Lower leg skin (tissue), 4 donors: Measurements from ENCODE around the gene ZC3H7B. TPM values are rescaled to one million over a fixed set of nuclear protein-coding genes. Genes with fewer than 3 reads are reported as not detected.

Experiments used
- DNase-seq, 2 donors: peaks; one replicate each; pipeline ENCODE4 v3.0.0-alpha.2; 2019; ENCODE audit warnings: low spot score in 2 of 2
- H3K4me3 ChIP-seq: fragments of 200-600 bp; sonication (generic); 2 replicates; pipeline ENCODE4 v1.5.1; 2017; ENCODE audit warnings: mild to moderate bottlenecking, low read depth; ENCODE audit not compliant: poor library complexity, severe bottlenecking
- POLR2A ChIP-seq, 2 donors: fragments of 450-650 bp; IDR thresholded peaks; one replicate each; pipeline ENCODE4 v1.6.1; 2016 to 2017; ENCODE audit warnings: antibody characterized with exemption in 2 of 2, mild to moderate bottlenecking in 1 of 2, moderate library complexity in 1 of 2
- WGBS, 2 donors: methylation state at CpG; one replicate each; pipeline ENCODE4 v1.1.5; 2018; 5-methylcytosine and 5-hydroxymethylcytosine counted together
- intact Hi-C: fragments of 100-400 bp; cut with DNase I; formaldehyde crosslinking; loops from one replicate; pipeline ENCODE4 v1.15.0; 2023; ENCODE audit warnings: low total_unique reads
- total RNA-seq, 4 donors: library from RNA; depleted of rRNA; stranded (reverse); fragments of >200 nt; gene quantifications; one replicate each; pipeline ENCODE4 v1.1.0, GENCODE V29; 2016
- TF ChIP-seq, protein P1 (sequence below), 3 donors: fragments of 450-650 bp; IDR thresholded peaks; one replicate each; pipeline ENCODE4 v1.5.1; 2016; ENCODE audit warnings: antibody characterized with exemption in 3 of 3, mild to moderate bottlenecking in 3 of 3, moderate library complexity in 2 of 3

Gene ZC3H7B
- total RNA-seq, 4 donors from 2014 or later = 19.9 to 39.9 (median 31.2) TPM

- no peak for TF ChIP-seq POLR2A (IDR thresholded peaks at IDR 0.05)
- TF ChIP-seq, protein P1, sequence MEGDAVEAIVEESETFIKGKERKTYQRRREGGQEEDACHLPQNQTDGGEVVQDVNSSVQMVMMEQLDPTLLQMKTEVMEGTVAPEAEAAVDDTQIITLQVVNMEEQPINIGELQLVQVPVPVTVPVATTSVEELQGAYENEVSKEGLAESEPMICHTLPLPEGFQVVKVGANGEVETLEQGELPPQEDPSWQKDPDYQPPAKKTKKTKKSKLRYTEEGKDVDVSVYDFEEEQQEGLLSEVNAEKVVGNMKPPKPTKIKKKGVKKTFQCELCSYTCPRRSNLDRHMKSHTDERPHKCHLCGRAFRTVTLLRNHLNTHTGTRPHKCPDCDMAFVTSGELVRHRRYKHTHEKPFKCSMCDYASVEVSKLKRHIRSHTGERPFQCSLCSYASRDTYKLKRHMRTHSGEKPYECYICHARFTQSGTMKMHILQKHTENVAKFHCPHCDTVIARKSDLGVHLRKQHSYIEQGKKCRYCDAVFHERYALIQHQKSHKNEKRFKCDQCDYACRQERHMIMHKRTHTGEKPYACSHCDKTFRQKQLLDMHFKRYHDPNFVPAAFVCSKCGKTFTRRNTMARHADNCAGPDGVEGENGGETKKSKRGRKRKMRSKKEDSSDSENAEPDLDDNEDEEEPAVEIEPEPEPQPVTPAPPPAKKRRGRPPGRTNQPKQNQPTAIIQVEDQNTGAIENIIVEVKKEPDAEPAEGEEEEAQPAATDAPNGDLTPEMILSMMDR (IDR thresholded peaks at IDR 0.05) = no peak
- intact Hi-C loops = no loop called here
- no peak overlapping the region for H3K4me3 ChIP-seq
- DNase-seq = no peak
- 53 to 61% methylated on average over 10 of the region's 10 CpGs for WGBS, 2 donors
Measured at GRCh38 chr22:41284465-41284864, 16.9 kb upstream of the ZC3H7B start.

GRCh38 chr22:41285441-41285819, 15.9 kb upstream of the ZC3H7B start:
- intact Hi-C loops = no loop called here

DNA sequence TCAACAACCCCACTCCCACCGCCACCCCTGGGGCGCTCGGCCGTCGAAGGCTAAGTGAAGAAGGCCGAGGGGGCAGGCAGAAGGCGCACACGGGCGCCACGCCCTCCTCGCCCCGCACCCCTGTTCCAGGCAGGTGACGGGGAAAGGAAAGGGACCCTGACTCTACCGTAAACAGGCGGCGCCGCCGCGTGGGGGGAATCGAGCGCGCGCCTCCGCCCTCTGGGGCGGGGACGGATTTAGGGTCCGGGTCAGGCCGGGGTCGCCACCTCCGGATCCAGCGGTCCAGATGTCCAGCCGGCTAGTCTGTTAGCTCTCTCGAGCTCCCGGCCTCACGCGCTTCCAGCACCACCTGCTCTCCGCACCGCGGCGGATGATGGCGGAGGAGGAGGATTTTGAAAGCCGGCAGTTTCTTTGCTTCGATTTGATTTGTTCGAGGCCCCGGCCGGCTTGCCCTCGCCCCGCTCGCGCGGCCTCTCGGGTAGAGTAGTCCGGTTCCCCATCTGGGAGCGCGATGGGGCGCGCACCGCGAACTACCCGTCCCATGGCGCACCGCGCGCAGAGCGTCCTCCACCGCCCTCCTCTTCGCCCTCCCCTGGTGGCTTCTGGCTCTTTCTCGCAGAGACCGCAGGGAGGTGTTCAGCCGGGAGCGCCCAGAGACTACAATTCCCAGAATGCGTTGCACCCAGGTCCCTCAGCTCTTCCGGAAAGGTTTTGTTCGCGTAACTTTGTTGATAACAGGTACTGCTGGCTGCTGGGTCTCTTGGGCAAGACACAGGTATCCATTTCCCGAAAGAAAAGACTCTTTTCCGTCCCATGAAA, 15.3 kb upstream of the ZC3H7B start, which contains the start of gene RANGAP1:
TSS of gene RANGAP1 (minus strand) at position 368 of the 819 bp plus-strand sequence. CDS start 5,143 bp downstream, outside the sequence.
- intact Hi-C loops = no loop called here

More at GRCh38 chr22:41285441-41285819, 15.9 kb upstream of the ZC3H7B start:
- H3K4me3 ChIP-seq = peak overlapping the region; percentile 92
- DNase-seq = peak; percentile 56 to 91
- WGBS, 2 donors = 0 to 1% methylated on average over 20 to 22 of the region's 30 CpGs
- TF ChIP-seq, protein P1 (IDR thresholded peaks at IDR 0.05) = no peak
- no peak for TF ChIP-seq POLR2A (IDR thresholded peaks at IDR 0.05)

DNA sequence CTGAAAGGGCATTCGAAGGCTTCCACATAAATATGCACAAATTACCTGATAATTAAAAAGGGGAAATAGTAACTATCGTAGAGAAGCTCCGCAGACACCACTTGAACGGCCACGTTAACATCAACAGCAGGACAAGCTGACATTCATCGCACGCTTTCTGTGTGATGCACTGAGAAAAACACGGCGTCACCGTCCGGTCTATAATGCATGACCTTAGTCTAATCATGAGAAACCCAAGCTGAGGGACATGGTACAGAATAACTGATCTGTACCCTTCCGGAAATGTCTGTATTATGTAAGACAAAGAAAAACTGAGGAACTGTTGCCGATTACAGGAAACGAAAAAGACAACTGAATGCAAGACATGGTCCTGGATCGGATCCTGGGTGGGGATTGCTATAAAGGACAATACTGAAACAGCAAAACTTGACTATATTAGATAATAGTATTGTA, 14.7 kb upstream of the ZC3H7B start:
- intact Hi-C loops = no loop called here
- H3K4me3 ChIP-seq = no peak overlapping the region
- DNase-seq = peak in 1 of 2 donors; percentile 30
- TF ChIP-seq, protein P1 (IDR thresholded peaks at IDR 0.05) = no peak
- TF ChIP-seq POLR2A (IDR thresholded peaks at IDR 0.05) = no peak
- 3% methylated on average over 15 of the region's 15 CpGs for WGBS, 2 donors

More for the DNA sequence above, 15.3 kb upstream of the ZC3H7B start, which contains the start of gene RANGAP1:
- H3K4me3 ChIP-seq = peak within 1 kb of the TSS; percentile 92
- TF ChIP-seq, protein P1 (IDR thresholded peaks at IDR 0.05) = no peak
- no peak for TF ChIP-seq POLR2A (IDR thresholded peaks at IDR 0.05)
- DNase-seq = peak; percentile 96 to 99
- 0 to 1% methylated on average over 24 to 77 of the region's 77 CpGs for WGBS, 2 donors

DNA sequence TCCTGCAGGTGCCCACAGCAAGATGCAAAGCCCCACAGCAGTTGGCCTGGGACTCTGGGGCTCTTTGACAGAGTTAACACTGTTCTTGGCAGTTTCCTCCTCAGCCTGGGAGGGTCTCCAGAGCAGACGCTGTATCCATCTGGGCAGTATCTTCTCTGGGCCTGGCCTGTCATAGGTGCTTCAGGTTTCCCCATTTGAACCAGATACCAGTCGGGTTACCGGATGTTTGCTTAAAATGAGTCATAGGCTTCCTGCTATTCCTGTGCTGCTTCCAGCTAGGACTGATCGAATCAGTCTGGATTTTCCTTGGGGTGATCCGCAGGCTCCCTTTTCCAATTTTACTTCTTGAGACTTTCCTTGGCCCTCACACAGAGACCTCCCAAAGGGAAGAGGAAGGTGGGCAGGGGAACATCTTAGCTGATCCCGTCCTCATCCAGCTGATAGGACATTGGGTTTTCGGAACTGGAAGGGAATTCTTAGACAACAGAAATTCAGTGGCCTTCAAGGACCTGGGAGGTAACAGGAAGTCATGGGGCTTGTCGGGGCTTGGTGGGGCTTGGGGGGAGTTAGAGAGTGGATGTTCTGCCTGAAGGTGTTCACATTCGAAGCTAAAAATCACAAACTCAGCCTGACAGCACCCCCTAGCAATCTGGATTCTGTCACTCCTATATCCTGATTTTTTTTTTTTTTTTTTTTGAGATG, 12.9 kb upstream of the ZC3H7B start:
- intact Hi-C loops = no loop called here
- no peak overlapping the region for H3K4me3 ChIP-seq
- 44 to 49% methylated on average over 9 of the region's 9 CpGs for WGBS, 2 donors
- TF ChIP-seq, protein P1 (IDR thresholded peaks at IDR 0.05) = no peak
- TF ChIP-seq POLR2A (IDR thresholded peaks at IDR 0.05) = no peak
- DNase-seq = no peak
